Nephron (organoid): ENCODE data around the gene ECHS1.

Source experiments
- H3K27ac Mint-ChIP-seq, 3 experiments: 2 replicates each; pipeline ENCODE4 v1.8.0; 2020; ENCODE audit warnings: mixed read lengths in 3 of 3, mild to moderate bottlenecking in 2 of 3, moderate library complexity in 1 of 3
- H3K27me3 Mint-ChIP-seq: 2 replicates; pipeline ENCODE4 v1.8.0; 2021; ENCODE audit warnings: low read depth, mild to moderate bottlenecking, moderate library complexity, mixed read lengths
- H3K36me3 Mint-ChIP-seq: 2 replicates; pipeline ENCODE4 v1.8.0; 2020; ENCODE audit warnings: low read depth, mixed read lengths
- H3K4me1 Mint-ChIP-seq: 2 replicates; pipeline ENCODE4 v1.8.0; 2020; ENCODE audit warnings: mixed read lengths
- H3K4me3 Mint-ChIP-seq, 3 experiments: 2 replicates each; pipeline ENCODE4 v1.8.0; 2020; ENCODE audit warnings: mild to moderate bottlenecking in 3 of 3, mixed read lengths in 3 of 3, moderate library complexity in 2 of 3
- H3K9me3 Mint-ChIP-seq: 2 replicates; pipeline ENCODE4 v1.8.0; 2020; ENCODE audit warnings: mixed read lengths
- CTCF ChIP-seq, 3 experiments: fragments of 200-600 bp; sonication (generic); IDR thresholded peaks; one replicate each; pipeline ENCODE4 v1.5.0; 2021; ENCODE audit warnings: antibody characterized with exemption in 3 of 3; ENCODE audit not compliant: unreplicated experiment in 3 of 3

Gene ECHS1

GRCh38 chr10:133355266-133355665 is 17.9 kb downstream of the ECHS1 start:
- TF ChIP-seq CTCF (IDR thresholded peaks at IDR 0.05; ENCODE audit: unreplicated experiment in 3 of 3), result no peak
- no peak overlapping the region for H3K27ac Mint-ChIP-seq

GRCh38 chr10:133354672-133355240 is 18.4 kb downstream of the ECHS1 start:
- H3K4me3 Mint-ChIP-seq, result no peak overlapping the region
- H3K4me1 Mint-ChIP-seq, result peaks cover under 1% of the 10 kb centered on the region
- no peaks in the 10 kb centered on the region for H3K27me3 Mint-ChIP-seq
- H3K27ac Mint-ChIP-seq, result no peak overlapping the region
- no peak for TF ChIP-seq CTCF (IDR thresholded peaks at IDR 0.05; ENCODE audit: unreplicated experiment in 3 of 3)
- no peaks in the 10 kb centered on the region for H3K9me3 Mint-ChIP-seq
- no peaks in the 10 kb centered on the region for H3K36me3 Mint-ChIP-seq

More at GRCh38 chr10:133355266-133355665, 17.9 kb downstream of the ECHS1 start:
- Mint-ChIP-seq H3K4me1 (peaks cover 5% of the 10 kb centered on the region), H3K9me3 (no peaks in the 10 kb centered on the region), H3K4me3 (no peak overlapping the region), H3K36me3 (no peaks in the 10 kb centered on the region), H3K27me3 (no peaks in the 10 kb centered on the region)

- Mint-ChIP-seq H3K27ac (no peak overlapping the region), H3K4me1 (no peaks in the 10 kb centered on the region), H3K9me3 (no peaks in the 10 kb centered on the region), H3K27me3 (no peaks in the 10 kb centered on the region), H3K36me3 (no peaks in the 10 kb centered on the region), H3K4me3 (no peak overlapping the region)
- TF ChIP-seq CTCF (IDR thresholded peaks at IDR 0.05; ENCODE audit: unreplicated experiment in 3 of 3), result no peak
Observed at GRCh38 chr10:133353988-133354605, 19.1 kb downstream of the ECHS1 start.

GRCh38 chr10:133353202-133353959 is 19.8 kb downstream of the ECHS1 start:
- no peaks in the 10 kb centered on the region for H3K9me3 Mint-ChIP-seq
- H3K4me3 Mint-ChIP-seq, result no peak overlapping the region
- H3K36me3 Mint-ChIP-seq, result no peaks in the 10 kb centered on the region
- H3K27me3 Mint-ChIP-seq, result no peaks in the 10 kb centered on the region
- no peak overlapping the region for H3K27ac Mint-ChIP-seq
- no peak for TF ChIP-seq CTCF (IDR thresholded peaks at IDR 0.05; ENCODE audit: unreplicated experiment in 3 of 3)
- H3K4me1 Mint-ChIP-seq, result no peaks in the 10 kb centered on the region

DNA sequence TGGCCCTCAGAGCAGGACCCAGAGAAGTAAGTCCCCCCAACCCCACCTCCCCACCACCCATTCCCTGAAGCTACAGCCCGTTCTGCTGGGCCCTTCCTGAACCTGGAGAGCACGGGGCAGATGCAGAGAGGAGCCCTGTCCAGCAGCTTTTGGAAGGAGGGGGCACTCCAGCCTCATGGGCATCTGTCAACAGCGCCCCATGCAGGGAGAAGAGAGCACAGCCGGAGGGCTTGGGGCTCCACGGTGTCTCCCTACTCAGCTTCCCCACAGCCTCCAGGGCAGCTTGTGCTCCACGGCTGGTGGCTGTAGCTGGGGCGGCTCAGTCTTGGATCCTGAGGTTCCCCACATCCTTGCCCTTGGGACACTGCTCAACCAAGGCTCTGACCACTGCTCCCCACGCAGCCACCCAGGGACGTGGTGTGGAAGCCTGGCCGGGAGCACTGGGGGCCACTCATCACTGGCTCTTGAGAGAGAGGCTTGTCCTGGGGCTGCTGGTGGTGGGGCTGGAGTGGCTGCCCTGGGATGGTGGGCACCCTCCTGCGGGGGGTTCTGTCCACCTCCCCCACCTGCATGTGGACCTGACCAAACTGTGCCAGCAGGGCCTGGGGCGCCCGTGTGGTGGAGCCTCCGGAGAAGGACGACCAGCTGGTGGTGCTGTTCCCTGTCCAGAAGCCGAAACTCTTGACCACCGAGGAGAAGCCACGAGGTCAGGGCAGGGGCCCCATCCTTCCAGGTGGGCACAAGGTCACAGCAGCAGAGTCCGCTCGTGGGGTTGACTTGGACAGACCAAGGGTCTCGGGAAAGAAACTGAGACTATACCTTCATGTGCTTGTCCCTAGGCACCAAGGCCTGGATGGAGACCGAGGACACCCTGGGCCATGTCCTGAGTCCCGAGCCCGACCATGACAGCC is 21.5 kb downstream of the ECHS1 start:
- Mint-ChIP-seq H3K27ac (no peak overlapping the region), H3K9me3 (no peaks in the 10 kb centered on the region), H3K27me3 (no peaks in the 10 kb centered on the region)

More for the DNA sequence above, 21.5 kb downstream of the ECHS1 start:
- TF ChIP-seq CTCF (IDR thresholded peaks at IDR 0.05; ENCODE audit: unreplicated experiment in 3 of 3), result no peak
- Mint-ChIP-seq H3K4me3 (no peak overlapping the region), H3K4me1 (no peaks in the 10 kb centered on the region), H3K36me3 (no peaks in the 10 kb centered on the region)
